TTC549 (cell line): ENCODE data around the gene PARL.

Experiments
- FAIRE-seq: peaks from 2 replicates; lab custom pipeline; 2012; peaks lifted over from hg19 to GRCh38; lab: Jason Lieb, UNC

The PARL gene, protein sequence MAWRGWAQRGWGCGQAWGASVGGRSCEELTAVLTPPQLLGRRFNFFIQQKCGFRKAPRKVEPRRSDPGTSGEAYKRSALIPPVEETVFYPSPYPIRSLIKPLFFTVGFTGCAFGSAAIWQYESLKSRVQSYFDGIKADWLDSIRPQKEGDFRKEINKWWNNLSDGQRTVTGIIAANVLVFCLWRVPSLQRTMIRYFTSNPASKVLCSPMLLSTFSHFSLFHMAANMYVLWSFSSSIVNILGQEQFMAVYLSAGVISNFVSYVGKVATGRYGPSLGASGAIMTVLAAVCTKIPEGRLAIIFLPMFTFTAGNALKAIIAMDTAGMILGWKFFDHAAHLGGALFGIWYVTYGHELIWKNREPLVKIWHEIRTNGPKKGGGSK

GRCh38 chr3:183884427-183885296 lies at the start of gene PARL:
Gene PARL, minus strand, starts transcription at chr3:183884880. Its CDS starts 34 bp downstream, at chr3:183884846.
- FAIRE-seq, result no peak

DNA sequence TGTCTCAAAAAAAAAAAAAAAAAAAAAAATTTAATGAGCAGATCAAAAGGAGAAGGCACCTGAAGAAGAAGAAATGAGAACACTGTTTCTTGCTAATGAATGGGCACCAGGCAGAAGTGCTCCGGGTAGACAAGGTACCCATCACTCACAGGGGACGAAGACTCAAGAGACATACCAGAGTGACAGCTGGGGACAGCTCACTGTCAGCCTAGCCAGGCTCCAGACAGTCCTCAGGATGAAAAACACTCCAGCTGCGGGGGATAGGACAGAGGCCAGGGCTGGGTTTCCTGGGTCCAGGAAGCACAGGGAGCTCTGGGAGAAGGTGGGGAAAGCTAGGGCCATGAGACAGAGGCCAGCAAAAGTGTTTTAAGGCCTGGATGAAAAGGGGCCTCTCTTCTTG lies 48.5 kb upstream of the PARL start:
- no peak for FAIRE-seq

- FAIRE-seq, result no peak
Observed at GRCh38 chr3:183931881-183932280, 47.2 kb upstream of the PARL start.

DNA sequence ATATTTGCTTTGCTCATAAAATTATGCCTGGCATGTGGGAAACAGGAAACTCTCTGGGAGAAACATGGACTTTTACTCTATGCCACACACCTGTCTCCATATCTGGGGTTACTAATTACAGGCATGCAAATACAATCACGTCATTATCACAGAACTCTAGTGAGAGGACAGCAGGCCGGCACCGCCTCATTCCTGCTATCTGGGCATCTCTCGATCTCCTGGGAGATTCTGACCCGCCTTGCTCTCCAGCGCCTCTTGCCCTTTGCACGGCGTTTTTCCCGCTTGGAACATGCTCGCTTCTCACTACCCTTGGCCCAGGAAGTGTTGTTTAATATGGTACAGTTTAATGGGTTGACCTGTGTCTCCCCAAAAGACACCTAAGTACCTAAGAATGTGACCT lies 45.4 kb upstream of the PARL start:
- no peak for FAIRE-seq

GRCh38 chr3:183927059-183927458 lies 42.4 kb upstream of the PARL start:
- FAIRE-seq, result no peak

GRCh38 chr3:183924956-183925355 lies 40.3 kb upstream of the PARL start:
- FAIRE-seq, result no peak

GRCh38 chr3:183924543-183924942 lies 39.9 kb upstream of the PARL start:
- no peak for FAIRE-seq

DNA sequence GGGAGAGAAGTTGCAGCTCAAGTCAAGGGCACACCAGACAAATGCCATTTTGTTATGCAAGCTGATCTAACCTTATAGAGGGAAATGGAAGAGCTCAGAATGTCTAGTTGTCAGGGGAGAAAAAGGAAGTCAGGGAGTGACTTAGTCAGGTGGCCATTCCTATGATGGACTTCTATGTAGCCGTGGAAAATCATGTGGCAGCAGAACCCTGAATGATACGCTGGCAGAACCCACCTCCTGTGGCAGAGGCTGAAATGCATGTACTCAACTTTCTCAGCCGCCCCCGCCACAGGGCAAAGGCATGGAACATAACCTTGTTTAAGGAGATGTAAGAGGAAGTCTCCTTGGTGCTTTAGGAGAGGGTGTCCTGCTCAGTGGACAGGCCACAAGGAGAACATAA lies 37.7 kb upstream of the PARL start:
- no peak for FAIRE-seq

DNA sequence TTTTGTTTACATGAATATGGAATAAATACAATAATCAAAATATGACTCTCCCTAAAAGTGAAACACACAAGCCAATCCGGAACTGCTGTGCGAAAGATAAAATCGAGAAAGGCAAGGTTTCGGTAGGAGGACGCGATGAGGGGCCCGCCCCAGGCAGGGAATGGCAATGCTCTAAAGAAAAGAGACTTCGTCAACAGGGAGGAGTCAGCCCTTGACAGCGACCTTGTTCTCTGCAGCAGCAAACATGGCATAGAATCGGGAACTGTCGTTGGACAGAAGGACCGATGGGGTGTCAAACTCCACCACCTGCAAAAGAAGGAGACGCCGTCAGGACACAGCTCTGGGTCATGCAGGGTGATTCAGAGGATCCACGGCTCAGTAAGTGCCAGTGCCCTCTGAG lies 36.4 kb upstream of the PARL start:
- no peak for FAIRE-seq

DNA sequence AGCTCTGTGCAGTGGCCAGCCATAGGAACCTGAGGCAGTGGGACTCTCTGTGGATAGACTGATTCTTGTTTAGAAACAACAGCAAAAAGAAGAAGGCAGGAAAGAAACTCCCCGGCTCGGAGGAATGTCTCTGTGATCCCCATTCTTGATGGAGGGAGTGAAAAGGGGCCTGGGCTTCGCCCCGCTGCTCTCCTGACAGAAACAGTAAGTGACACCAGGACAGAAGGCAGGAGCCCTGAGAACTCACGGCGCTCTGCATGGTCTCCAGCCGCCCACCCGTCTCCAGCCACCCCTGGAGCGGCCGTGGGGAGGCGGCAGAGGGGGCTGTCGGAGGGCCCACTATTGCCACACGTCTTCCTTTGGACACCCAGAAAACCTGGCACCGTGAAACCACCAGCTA lies 35.7 kb upstream of the PARL start:
- no peak for FAIRE-seq

DNA sequence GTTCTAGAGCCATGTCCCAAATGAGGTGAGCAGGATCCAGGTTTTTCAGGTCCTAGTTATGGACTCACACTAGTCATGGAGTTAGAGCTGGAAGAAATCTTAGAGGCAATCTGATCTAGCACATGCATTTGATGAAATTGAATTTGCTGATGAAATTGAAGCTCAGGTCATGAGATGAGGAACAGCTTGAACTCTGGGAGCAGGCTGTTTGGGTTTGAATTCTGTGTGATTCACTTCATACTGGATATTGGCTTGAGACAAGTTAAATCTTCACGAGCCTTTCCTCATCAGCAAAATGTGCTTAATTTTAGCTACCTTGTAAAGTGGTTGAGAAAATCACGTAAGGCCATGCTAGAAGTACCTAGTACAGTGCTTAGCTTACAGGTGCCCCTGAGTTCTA lies 33.5 kb upstream of the PARL start:
- FAIRE-seq, result no peak

DNA sequence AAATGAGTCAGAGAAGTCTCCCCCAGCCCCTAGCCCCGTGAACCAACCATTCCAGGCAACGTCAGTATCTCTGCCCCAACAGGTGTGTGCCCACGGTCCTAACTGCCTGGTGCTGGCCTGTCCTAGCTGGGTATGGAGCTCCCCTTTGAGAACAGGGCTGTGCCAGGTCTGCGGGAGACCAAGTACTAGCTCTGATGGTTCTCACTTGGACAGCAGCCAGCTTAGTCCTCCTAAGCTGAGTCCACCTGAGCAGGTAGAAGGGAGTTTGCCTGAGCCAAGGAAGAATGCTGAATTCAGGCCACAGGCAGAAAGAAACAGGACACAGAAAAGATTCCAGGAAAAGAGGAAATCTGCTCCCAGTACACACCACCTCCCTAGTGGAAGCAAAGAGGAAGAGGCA lies 33.1 kb upstream of the PARL start:
- no peak for FAIRE-seq

DNA sequence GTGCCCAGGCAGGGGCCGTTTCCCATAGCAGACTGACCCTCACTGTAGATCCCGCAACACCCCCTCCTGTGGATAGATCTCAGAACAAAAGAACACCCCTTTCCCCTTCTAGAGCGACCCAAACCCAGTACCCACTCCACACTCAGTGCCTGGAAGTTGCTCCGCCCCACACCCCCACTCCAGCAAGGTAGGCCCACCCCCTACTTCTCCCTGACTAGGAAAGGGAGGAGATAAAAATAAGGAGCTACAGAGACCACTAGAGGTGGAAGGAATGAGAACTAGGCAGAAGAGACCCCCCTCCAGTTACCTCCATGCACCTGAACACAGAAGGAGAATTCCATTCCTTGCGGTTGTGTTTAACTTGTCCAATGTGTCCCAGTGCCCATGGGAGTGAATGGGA lies 30.2 kb upstream of the PARL start:
- no peak for FAIRE-seq

GRCh38 chr3:183913580-183913920 lies 28.9 kb upstream of the PARL start:
- no peak for FAIRE-seq

- no peak for FAIRE-seq
Observed at GRCh38 chr3:183912895-183913579, 28.4 kb upstream of the PARL start.

DNA sequence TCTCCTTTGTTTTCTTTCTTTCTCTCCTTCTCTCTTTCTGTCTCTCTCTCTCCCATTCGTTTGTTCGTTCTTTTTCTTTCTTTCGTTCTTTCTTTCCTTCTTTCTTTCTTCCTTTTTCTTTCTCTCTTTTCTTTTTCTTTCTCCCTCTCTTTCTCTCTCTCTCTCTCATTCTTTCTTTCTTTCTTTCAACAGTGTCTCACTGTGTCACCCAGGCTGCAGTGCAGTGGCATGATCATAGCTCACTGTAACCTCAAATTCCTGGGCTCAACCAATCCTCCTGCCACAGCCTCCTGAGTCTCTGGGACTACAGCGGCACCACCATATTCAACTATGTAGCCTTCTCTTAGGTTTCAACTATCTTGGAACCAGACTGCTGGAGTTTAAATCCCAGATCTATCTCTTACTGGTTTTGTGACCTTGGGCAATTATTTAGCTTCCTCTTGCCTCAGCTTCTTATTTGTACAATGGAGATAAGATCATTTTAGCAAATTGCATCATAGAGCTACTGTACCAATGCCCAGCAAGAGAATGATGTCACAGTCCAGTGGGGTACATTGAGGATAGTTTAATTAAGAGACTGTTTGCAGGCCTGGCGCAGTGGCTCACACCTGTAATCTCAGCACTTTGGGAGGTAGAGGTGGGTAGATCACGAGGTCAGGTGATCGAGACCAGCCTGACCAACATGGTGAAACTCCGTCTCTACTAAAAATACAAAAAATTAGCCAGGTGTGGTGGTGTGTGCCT lies 27.3 kb upstream of the PARL start:
- FAIRE-seq, result no peak

DNA sequence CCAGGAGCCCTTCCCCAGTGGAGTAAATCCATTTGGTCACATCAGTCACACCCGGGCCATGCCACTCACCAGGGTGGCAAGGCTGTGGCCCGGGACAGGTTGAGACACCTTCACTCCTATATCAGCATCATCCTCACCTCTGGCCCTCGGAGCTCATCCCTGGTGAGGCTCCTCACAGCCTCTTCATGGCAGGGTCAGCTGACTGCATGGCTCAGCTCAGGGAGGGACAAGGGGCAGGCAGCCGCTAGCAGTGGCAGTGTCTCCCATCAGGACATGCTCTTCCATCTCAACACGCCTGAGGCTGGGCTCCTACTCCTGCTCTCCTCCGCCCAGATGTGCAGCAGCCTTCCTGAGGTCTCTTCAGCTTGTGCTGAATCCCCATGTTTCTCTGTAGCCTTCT lies 26.4 kb upstream of the PARL start:
- no peak for FAIRE-seq

DNA sequence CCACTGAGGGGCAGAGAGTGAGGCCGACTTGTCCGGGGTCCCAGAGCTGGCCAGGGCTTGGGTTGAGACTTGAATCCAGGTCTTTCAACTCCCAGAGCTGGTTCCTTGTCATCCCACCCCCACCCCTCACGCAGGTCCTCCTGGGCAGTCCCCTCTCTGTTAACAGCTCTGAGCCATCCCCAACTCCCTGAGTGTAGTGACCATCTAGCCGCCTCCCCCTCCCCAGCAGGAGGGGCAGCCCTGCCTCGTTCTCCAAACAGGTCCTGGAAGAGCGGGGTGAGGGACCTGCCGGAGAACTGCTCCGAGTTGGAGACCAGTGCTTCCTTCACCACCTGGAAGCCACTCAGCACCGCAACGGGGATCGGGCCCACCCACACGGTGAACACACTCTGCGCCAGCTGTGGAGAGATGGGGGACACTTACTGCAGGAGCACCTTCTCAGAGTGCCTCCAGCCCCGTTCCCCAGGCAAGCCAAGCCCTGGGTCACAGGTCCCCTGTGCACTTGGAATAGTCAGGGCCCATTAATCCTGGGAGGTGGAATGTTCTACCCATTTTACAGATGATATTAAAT lies 24.4 kb upstream of the PARL start:
- no peak for FAIRE-seq

- FAIRE-seq, result no peak
Observed at GRCh38 chr3:183907911-183908331, 23.2 kb upstream of the PARL start.

DNA sequence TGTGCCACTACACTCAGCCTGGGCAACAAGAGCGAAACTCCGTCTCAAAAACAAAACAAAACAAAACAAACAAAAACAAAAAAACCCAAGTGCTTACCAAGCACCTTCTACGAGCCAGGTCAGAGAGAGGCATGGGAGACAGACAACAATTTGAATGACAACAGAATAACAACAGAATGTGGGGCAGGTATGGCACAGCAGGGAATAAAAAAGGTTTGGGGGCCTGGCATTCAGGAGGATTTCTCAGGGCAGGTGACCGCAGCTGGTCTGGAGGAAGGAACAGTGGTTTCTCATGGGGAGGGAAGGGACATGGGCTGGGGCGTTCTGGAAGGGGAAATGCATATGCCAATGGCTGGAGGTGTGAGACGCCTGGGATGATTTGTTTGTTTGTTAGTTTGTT lies 22.5 kb upstream of the PARL start:
- FAIRE-seq, result no peak

DNA sequence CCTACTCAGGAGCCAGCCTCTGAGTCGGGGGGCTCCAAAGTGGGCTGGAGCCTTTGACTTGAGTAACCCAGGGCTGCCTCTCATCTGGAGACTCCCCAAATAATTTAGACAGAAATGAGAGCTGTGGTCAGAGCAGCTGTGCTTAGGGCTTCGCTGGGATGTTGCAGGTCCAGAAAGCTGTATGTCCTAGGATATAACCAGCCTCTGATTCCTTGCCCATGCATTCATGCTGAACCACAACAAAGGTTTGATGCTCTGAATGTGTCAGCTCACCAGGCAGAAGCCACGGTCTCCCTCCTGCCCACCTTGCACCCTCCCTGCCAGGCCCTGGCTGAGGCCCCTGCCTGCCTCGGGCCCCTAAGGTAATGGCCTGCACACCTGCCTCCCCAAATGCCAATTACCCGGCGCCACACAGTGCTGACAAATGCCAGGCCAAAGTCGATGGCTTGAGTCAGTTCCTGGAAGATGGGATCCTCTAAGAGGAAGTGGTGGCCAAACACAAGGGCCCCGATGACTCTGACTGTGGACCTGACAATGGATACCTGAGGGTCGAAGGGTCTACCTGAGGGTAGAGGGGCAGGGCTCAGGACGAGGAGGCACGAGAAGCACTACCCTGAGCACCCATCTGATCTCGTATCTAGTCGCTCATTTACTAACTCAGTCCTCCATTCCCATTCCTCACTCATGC lies 21.7 kb upstream of the PARL start:
- no peak for FAIRE-seq
